Smooth muscle cell (in vitro differentiated cells): ENCODE data around the gene FASN. TPM values are rescaled to one million over a fixed set of nuclear protein-coding genes. Genes with fewer than 3 reads are reported as not detected.

Experiments used
- DNase-seq: peaks from one replicate; lab custom pipeline; 2025; ENCODE audit not compliant: unreplicated experiment; lab: John Stamatoyannopoulos, UW
- H2AFZ ChIP-seq: fragments of 200-600 bp; sonication (generic); 2 replicates; pipeline ENCODE4 v1.6.0; 2016; ENCODE audit warnings: antibody characterized with exemption, low read depth, mild to moderate bottlenecking
- H3F3A ChIP-seq: fragments of 200-600 bp; sonication (generic); 2 replicates; pipeline ENCODE4 v1.6.0; 2017; ENCODE audit warnings: antibody characterized with exemption, low read depth
- H3K27ac ChIP-seq: fragments of 200-600 bp; sonication (generic); 2 replicates; pipeline ENCODE4 v1.5.1; 2016; ENCODE audit warnings: low read depth, mild to moderate bottlenecking
- H3K27me3 ChIP-seq: fragments of 200-600 bp; sonication (generic); 2 replicates; pipeline ENCODE4 v1.6.1; 2016; ENCODE audit warnings: low read depth, mild to moderate bottlenecking
- H3K36me3 ChIP-seq: fragments of 200-600 bp; sonication (generic); 2 replicates; pipeline ENCODE4 v1.5.1; 2016; ENCODE audit warnings: low read depth
- H3K4me1 ChIP-seq: fragments of 200-600 bp; sonication (generic); 2 replicates; pipeline ENCODE4 v1.5.1; 2016; ENCODE audit warnings: low read depth
- H3K4me2 ChIP-seq: fragments of 200-600 bp; sonication (generic); 2 replicates; pipeline ENCODE4 v1.6.0; 2016; ENCODE audit warnings: mild to moderate bottlenecking
- H3K4me3 ChIP-seq: fragments of 200-600 bp; sonication (generic); 2 replicates; pipeline ENCODE4 v1.5.1; 2016; ENCODE audit warnings: mild to moderate bottlenecking
- H3K79me2 ChIP-seq: fragments of 200-600 bp; sonication (generic); 2 replicates; pipeline ENCODE4 v1.6.0; 2016; ENCODE audit warnings: low read depth, mild to moderate bottlenecking
- H3K9ac ChIP-seq: fragments of 200-600 bp; sonication (generic); 2 replicates; pipeline ENCODE4 v1.6.0; 2016; ENCODE audit warnings: low read depth
- H3K9me3 ChIP-seq: fragments of 200-600 bp; sonication (generic); replicated peaks from 2 replicates; pipeline ENCODE4 v1.5.1; 2016; ENCODE audit warnings: low read depth
- H4K20me1 ChIP-seq: fragments of 200-600 bp; sonication (generic); 2 replicates; pipeline ENCODE4 v1.6.0; 2016; ENCODE audit warnings: low read depth
- WGBS: methylation state at CpG from one replicate; pipeline ENCODE4 v1.1.7; 2016; ENCODE audit warnings: low lambda C conversion rate; 5-methylcytosine and 5-hydroxymethylcytosine counted together
- polyA plus RNA-seq: library from polyadenylated mRNA; unstranded; fragments of >200 nt; fragmentation: Nextera tagmentation; extraction: Ambion mirVana; gene quantifications from 2 replicates; pipeline ENCODE4 v1.2.1, GENCODE V29; 2016
- total RNA-seq: library from RNA; depleted of rRNA; stranded (reverse); fragments of >200 nt; gene quantifications from 2 replicates; pipeline ENCODE4 v1.2.3, GENCODE V29; 2014
- TF ChIP-seq, protein P1 (sequence below): fragments of 200-600 bp; sonication (generic); IDR thresholded peaks from 2 replicates; pipeline ENCODE4 v1.5.1; 2017; ENCODE audit warnings: borderline replicate concordance, mild to moderate bottlenecking, antibody characterized with exemption; ENCODE audit not compliant: insufficient read depth, poor library complexity, severe bottlenecking

The FASN gene
- total and polyA plus RNA-seq, 2 experiments from 2014 or later, result 46.6 to 49.3 TPM

DNA sequence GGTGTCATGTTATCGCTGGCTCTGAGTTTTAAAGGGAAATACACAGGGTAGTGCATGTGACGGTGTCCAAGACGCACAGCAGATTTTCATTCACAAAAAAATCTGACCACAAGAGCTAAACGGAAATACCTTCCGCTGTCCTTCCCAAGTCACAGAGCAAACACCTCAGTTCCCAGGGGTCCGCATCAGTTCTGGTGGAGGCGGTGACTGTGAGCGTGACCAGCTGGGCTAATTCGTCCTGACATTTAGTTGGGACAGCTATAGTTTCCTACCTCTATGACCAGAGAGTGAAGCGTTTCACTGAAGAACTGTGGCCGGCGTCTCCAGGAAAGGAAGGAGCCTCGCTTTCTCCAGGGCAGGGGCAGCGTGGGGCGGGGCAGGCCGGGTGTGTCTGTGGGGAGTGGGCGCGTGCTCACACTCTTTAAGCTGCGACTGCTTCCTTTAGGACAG, 10.5 kb upstream of the FASN start:
- Histone ChIP-seq H3K4me3 (no peak overlapping the region), H3K4me2 (no peak overlapping the region), H3K9ac (no peak overlapping the region), H4K20me1 (no peaks in the 10 kb centered on the region), H3K9me3 (no peaks in the 10 kb centered on the region), H3K36me3 (no peaks in the 10 kb centered on the region), H3K27ac (no peak overlapping the region), H3F3A (peaks cover 3% of the 10 kb centered on the region), H3K27me3 (no peaks in the 10 kb centered on the region), H3K4me1 (peaks cover 20% of the 10 kb centered on the region), H3K79me2 (no peaks in the 10 kb centered on the region), H2AFZ (no peak overlapping the region)
- TF ChIP-seq, protein P1, sequence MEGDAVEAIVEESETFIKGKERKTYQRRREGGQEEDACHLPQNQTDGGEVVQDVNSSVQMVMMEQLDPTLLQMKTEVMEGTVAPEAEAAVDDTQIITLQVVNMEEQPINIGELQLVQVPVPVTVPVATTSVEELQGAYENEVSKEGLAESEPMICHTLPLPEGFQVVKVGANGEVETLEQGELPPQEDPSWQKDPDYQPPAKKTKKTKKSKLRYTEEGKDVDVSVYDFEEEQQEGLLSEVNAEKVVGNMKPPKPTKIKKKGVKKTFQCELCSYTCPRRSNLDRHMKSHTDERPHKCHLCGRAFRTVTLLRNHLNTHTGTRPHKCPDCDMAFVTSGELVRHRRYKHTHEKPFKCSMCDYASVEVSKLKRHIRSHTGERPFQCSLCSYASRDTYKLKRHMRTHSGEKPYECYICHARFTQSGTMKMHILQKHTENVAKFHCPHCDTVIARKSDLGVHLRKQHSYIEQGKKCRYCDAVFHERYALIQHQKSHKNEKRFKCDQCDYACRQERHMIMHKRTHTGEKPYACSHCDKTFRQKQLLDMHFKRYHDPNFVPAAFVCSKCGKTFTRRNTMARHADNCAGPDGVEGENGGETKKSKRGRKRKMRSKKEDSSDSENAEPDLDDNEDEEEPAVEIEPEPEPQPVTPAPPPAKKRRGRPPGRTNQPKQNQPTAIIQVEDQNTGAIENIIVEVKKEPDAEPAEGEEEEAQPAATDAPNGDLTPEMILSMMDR, result no peak
- 96% methylated on average over 19 of the region's 19 CpGs for WGBS
- no peak for DNase-seq

DNA sequence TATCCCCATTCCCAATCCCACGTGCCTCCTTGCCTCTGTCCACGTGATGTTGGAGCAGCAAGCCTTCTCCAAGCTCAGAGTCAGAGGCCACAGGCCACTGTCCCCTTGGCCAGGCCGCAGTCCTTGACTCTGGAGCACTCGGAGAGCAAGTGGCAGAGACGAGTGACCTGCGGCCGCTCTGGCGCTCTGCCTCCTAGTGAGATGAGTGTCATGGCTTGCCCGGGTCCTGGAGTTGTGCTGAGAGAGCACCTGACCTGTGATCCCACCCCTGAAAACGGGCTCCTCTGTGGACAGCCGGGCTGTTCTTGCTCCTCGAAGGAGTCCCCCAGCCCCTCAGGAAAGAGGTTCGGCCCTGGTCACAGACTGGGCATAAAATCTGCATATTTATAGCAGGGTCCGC, 10.0 kb upstream of the FASN start:
- Histone ChIP-seq H3K79me2 (no peaks in the 10 kb centered on the region), H3K4me3 (no peak overlapping the region), H2AFZ (no peak overlapping the region), H3K9ac (no peak overlapping the region), H3K36me3 (no peaks in the 10 kb centered on the region), H3K9me3 (no peaks in the 10 kb centered on the region), H3F3A (peaks cover 3% of the 10 kb centered on the region), H3K27ac (no peak overlapping the region), H3K27me3 (no peaks in the 10 kb centered on the region), H3K4me1 (peaks cover 25% of the 10 kb centered on the region), H3K4me2 (no peak overlapping the region), H4K20me1 (no peaks in the 10 kb centered on the region)
- no peak for DNase-seq
- WGBS, result 93% methylated on average over 14 of the region's 14 CpGs
- TF ChIP-seq, protein P1, result no peak

DNA sequence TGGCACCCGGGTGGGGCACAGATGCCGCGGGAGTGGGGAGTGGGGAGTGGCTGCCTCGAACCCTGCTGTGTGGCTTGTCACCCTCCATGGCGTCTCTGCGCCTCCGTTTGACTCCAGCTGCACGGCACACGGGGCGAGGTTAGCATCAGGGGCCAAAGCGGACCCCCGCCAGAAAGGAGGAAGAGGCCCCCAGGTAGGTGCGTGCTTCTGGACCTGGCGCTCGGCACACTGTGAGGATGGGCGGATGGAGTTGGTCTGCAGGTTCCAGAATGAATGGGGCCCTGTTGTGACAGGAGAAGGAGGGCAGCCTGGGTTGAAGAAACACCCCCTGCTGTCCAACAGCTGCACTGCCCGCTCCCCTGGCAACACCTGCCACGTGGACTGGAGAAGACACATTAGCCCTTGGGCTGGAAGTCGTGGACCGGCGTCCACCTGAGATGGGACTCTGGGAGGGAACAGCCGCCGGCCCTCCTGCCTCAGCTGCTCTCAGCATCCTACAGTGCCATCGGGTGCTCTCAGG, 9.4 kb upstream of the FASN start:
- Histone ChIP-seq H3F3A (peaks cover 3% of the 10 kb centered on the region), H2AFZ (no peak overlapping the region), H4K20me1 (no peaks in the 10 kb centered on the region), H3K27me3 (no peaks in the 10 kb centered on the region), H3K27ac (no peak overlapping the region), H3K4me1 (peaks cover 29% of the 10 kb centered on the region), H3K4me2 (no peak overlapping the region), H3K36me3 (no peaks in the 10 kb centered on the region), H3K9me3 (no peaks in the 10 kb centered on the region), H3K4me3 (no peak overlapping the region), H3K9ac (no peak overlapping the region), H3K79me2 (no peaks in the 10 kb centered on the region)
- WGBS, result 93% methylated on average over 24 of the region's 24 CpGs
- TF ChIP-seq, protein P1, result peak; percentile 18
- DNase-seq, result no peak

DNA sequence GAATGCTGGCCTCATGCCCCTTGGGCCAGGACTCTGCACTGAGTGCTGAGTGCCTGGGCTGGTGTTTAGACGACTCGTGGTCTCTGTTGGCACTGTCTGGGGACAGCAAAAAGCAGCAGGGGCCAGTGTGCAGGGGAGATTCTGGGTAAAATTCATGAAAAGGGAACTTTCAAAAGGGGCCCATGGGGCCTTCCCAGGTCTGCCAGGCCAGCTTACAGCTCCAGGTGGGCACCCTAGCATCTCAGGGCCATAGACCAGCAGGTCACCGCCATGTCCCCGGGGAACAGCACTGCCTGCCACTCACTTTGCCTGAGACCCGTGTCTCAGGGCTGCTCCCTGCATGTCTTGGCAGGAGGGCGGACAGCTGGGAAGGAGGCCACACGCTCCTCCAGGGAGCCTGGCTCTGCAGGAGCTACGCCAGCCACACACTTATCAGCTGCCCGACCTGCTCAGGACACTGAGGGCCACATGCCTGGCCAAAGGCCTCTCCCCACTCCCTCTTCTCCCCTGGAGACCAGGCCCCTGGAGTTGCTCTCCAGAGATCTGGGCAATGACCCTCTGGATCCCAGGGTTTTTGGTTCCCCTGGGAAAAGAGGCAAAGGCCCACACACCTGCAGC, 8.8 kb upstream of the FASN start:
- no peak overlapping the region for H2AFZ ChIP-seq

More for the DNA sequence above, 8.8 kb upstream of the FASN start:
- peak overlapping the region; percentile 43 for H3K4me2 ChIP-seq
- no peaks in the 10 kb centered on the region for H3K27me3 ChIP-seq
- no peak overlapping the region for H3K4me3 ChIP-seq
- no peaks in the 10 kb centered on the region for H3K9me3 ChIP-seq
- H3K36me3 ChIP-seq, result no peaks in the 10 kb centered on the region
- WGBS, result 69% methylated on average over 9 of the region's 9 CpGs
- no peak overlapping the region for H3K9ac ChIP-seq
- TF ChIP-seq, protein P1, result no peak
- no peak for DNase-seq
- no peaks in the 10 kb centered on the region for H3K79me2 ChIP-seq
- no peaks in the 10 kb centered on the region for H4K20me1 ChIP-seq
- peak overlapping the region; percentile 12 for H3K27ac ChIP-seq
- peaks cover 3% of the 10 kb centered on the region for H3F3A ChIP-seq
- peaks cover 29% of the 10 kb centered on the region for H3K4me1 ChIP-seq
